EL (cell line): ENCODE measurements around the gene TMEM135.

Source experiments
- DNase-seq: peaks from one replicate; pipeline ENCODE4 v3.0.0-alpha.2; 2016

Gene TMEM135

GRCh38 chr11:87201376-87201775, 163.6 kb downstream of the TMEM135 start:
- no peak for DNase-seq

GRCh38 chr11:87203907-87204602, 166.3 kb downstream of the TMEM135 start:
- no peak for DNase-seq

GRCh38 chr11:87212891-87213290, 175.2 kb downstream of the TMEM135 start:
- DNase-seq: peak; percentile 18

GRCh38 chr11:87213444-87213843, 175.7 kb downstream of the TMEM135 start:
- DNase-seq: no peak

- DNase-seq: peak; percentile 21
Measured at GRCh38 chr11:87215236-87215635, 177.5 kb downstream of the TMEM135 start.

- DNase-seq: no peak
Measured at GRCh38 chr11:87219266-87219665, 181.5 kb downstream of the TMEM135 start.

GRCh38 chr11:87223816-87224215, 186.1 kb downstream of the TMEM135 start:
- peak; percentile 31 for DNase-seq

GRCh38 chr11:87224486-87224885, 186.8 kb downstream of the TMEM135 start:
- no peak for DNase-seq

- DNase-seq: no peak
Measured at GRCh38 chr11:87228820-87229219, 191.1 kb downstream of the TMEM135 start.

GRCh38 chr11:87230995-87231394, 193.3 kb downstream of the TMEM135 start:
- DNase-seq: no peak

GRCh38 chr11:87232320-87232719, 194.6 kb downstream of the TMEM135 start:
- DNase-seq: no peak

GRCh38 chr11:87235366-87235765, 197.6 kb downstream of the TMEM135 start:
- no peak for DNase-seq

GRCh38 chr11:87236368-87236767, 198.6 kb downstream of the TMEM135 start:
- peak; percentile 8 for DNase-seq

- no peak for DNase-seq
Measured at GRCh38 chr11:87239001-87239400, 201.3 kb downstream of the TMEM135 start.

GRCh38 chr11:87239531-87239930, 201.8 kb downstream of the TMEM135 start:
- DNase-seq: no peak

GRCh38 chr11:87251560-87251959, 213.8 kb downstream of the TMEM135 start:
- DNase-seq: no peak

- DNase-seq: peak; percentile 6
Measured at GRCh38 chr11:87252869-87253268, 215.1 kb downstream of the TMEM135 start.

- no peak for DNase-seq
Measured at GRCh38 chr11:87254562-87254961, 216.8 kb downstream of the TMEM135 start.

- no peak for DNase-seq
Measured at GRCh38 chr11:87255589-87255988, 217.9 kb downstream of the TMEM135 start.

- no peak for DNase-seq
Measured at GRCh38 chr11:87256694-87257340, 219.1 kb downstream of the TMEM135 start.

- no peak for DNase-seq
Measured at GRCh38 chr11:87258171-87258833, 220.6 kb downstream of the TMEM135 start.

- no peak for DNase-seq
Measured at GRCh38 chr11:87259736-87260135, 222.0 kb downstream of the TMEM135 start.

GRCh38 chr11:87260811-87261210, 223.1 kb downstream of the TMEM135 start:
- DNase-seq: peak; percentile 56

GRCh38 chr11:87263264-87263838, 225.6 kb downstream of the TMEM135 start:
- DNase-seq: no peak
